T follicular helper cell (primary cell): ENCODE data around the gene OXGR1.
"Not testable (repeated sequence)": the region's sequence is repeated elsewhere in the genome, so short reads cannot be mapped to it uniquely, and the experiment has no call there.

Source experiments
- DNase-seq: peaks from one replicate; pipeline ENCODE4 v3.0.0-alpha.2; 2020; ENCODE audit warnings: low read depth

The OXGR1 gene

GRCh38 chr13:97005625-97006262 lies 11.5 kb upstream of the OXGR1 start:
- DNase-seq = no peak

GRCh38 chr13:97004886-97005285 lies 10.6 kb upstream of the OXGR1 start:
- no peak for DNase-seq

- DNase-seq = no peak
Measured at GRCh38 chr13:97004096-97004876, 10.0 kb upstream of the OXGR1 start.

- DNase-seq = no peak
Measured at GRCh38 chr13:97003071-97003470, 8.8 kb upstream of the OXGR1 start.

- no peak for DNase-seq
Measured at GRCh38 chr13:97002581-97002980, 8.3 kb upstream of the OXGR1 start.

- DNase-seq = no peak
Measured at GRCh38 chr13:97001636-97002035, 7.4 kb upstream of the OXGR1 start.

GRCh38 chr13:97000295-97000925 lies 6.1 kb upstream of the OXGR1 start:
- no peak for DNase-seq

GRCh38 chr13:96999091-96999490 lies 4.8 kb upstream of the OXGR1 start:
- DNase-seq = no peak

GRCh38 chr13:96998051-96998450 lies 3.8 kb upstream of the OXGR1 start:
- DNase-seq = no peak

GRCh38 chr13:96996886-96997285 lies 2.6 kb upstream of the OXGR1 start:
- no peak for DNase-seq

GRCh38 chr13:96996107-96996506 lies 1.8 kb upstream of the OXGR1 start:
- no peak for DNase-seq

- no peak for DNase-seq
Measured at GRCh38 chr13:96994858-96995243, 575 bp upstream of the OXGR1 start.

GRCh38 chr13:96993634-96994016 lies 651 bp downstream of the OXGR1 start:
- DNase-seq = no peak

- no peak for DNase-seq
Measured at GRCh38 chr13:96992633-96993032, 1.6 kb downstream of the OXGR1 start.

GRCh38 chr13:96991072-96991471 lies 3.2 kb downstream of the OXGR1 start:
- no peak for DNase-seq

GRCh38 chr13:96988441-96988840 lies 5.8 kb downstream of the OXGR1 start:
- DNase-seq = no peak

GRCh38 chr13:96984051-96984508 lies 10.2 kb downstream of the OXGR1 start:
- no peak for DNase-seq

GRCh38 chr13:96982672-96983071 lies 11.6 kb downstream of the OXGR1 start:
- DNase-seq = no peak

GRCh38 chr13:96979861-96980260 lies 14.4 kb downstream of the OXGR1 start:
- not testable (repeated sequence) for DNase-seq

GRCh38 chr13:96968027-96968426 lies 26.2 kb downstream of the OXGR1 start:
- DNase-seq = no peak

GRCh38 chr13:96967248-96967745 lies 27.0 kb downstream of the OXGR1 start:
- DNase-seq = no peak

- no peak for DNase-seq
Measured at GRCh38 chr13:96966415-96967102, 27.7 kb downstream of the OXGR1 start.
